HTERT RPE-1 (cell line): Measurements from ENCODE around the gene SPNS1.
"Not testable (repeated sequence)": the region's sequence is repeated elsewhere in the genome, so short reads cannot be mapped to it uniquely, and the experiment has no call there.

Experiments
- in situ Hi-C: fragments of 300-500 bp; cut with MboI; formaldehyde crosslinking; loops from 4 replicates; pipeline ENCODE4 v1.14.3; 2020; ENCODE audit warnings: low sequenced_read_pairs

SPNS1 gene

GRCh38 chr16:28958216-28958615 is 16.4 kb upstream of the SPNS1 start:
- in situ Hi-C loops, result no loop called here

GRCh38 chr16:28958836-28959235 is 15.7 kb upstream of the SPNS1 start:
- in situ Hi-C loops, result no loop called here

DNA sequence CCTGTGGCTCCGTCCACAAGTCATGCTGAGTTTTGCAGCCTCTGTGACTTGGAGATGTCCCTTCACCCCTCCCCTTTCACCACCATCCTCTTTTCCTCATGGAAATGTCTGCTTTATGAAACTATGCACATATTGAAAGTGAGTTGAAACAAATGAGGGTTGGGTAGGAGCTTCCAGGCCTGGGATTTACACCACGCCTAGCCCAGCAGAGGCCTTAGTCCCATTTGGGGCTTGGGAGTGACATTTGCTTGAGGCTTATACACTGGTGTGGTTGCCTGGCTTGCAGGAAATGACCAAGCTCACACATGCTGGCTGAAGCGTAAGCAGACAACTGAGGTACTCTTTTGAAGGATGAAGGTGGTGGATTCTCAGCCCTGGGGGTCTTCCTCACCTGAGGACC is 10.5 kb upstream of the SPNS1 start:
- in situ Hi-C loops, result no loop called here

DNA sequence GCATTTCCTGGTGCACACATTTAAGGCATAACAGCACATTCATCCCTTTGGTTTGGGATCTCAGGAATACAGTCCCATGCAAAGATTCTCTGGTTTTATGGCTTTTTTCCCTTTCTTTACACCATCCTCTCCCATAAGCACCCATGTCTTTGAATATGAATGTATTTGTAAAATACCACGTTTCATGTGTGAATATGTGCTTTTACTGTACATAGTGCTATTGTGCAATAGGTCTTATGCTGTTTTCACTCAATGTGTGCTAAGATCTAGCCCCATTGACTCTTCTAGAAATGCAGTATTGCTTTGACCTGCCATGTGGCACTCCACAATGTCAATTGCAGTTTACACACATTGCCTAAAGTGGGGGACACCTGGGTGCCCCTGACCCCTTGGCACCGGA is 10.1 kb upstream of the SPNS1 start:
- in situ Hi-C loops, result no loop called here

GRCh38 chr16:28967156-28967555 is 7.4 kb upstream of the SPNS1 start:
- in situ Hi-C loops, result no loop called here

GRCh38 chr16:28969696-28970095 is 4.9 kb upstream of the SPNS1 start:
- in situ Hi-C loops, result not testable (repeated sequence)

- in situ Hi-C loops, result no loop called here
These were observed 556 bp upstream of the SPNS1 start for GRCh38 chr16:28974007-28974436.

DNA sequence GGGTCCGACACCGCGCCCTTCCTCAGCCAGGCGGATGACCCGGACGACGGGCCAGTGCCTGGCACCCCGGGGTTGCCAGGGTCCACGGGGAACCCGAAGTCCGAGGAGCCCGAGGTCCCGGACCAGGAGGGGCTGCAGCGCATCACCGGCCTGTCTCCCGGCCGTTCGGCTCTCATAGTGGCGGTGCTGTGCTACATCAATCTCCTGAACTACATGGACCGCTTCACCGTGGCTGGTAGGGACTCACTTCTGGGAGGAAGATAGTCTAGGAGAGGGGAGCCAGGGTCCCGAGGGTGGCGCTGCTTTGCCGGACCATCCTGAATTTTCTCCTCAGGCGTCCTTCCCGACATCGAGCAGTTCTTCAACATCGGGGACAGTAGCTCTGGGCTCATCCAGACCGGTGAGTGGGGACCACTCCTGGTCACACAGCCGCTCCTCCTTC is 601 bp downstream of the SPNS1 start:
- in situ Hi-C loops, result no loop called here

GRCh38 chr16:28977703-28978662 is 3.4 kb downstream of the SPNS1 start:
- in situ Hi-C loops, result no loop called here

- in situ Hi-C loops, result not testable (repeated sequence)
These were observed 5.8 kb downstream of the SPNS1 start for GRCh38 chr16:28980330-28980729.

- in situ Hi-C loops, result no loop called here
These were observed 6.4 kb downstream of the SPNS1 start for GRCh38 chr16:28980929-28981328.

DNA sequence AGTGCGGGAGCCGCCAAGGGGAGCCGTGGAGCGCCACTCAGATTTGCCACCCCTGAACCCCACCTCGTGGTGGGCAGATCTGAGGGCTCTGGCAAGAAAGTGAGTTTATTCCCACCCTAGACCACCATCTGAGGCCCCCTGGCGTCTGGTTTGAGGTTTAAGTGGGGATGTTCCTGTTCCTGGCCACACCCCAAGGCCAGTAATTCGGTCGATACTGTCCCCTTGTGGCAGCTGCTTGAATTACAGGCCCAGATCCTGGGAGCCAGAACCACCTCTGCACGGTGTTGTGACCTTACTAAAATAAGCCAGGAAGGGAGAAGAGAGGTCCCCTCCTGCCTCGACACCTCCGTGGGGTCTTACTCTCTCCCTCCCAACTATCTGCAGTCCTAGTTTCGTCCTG is 6.9 kb downstream of the SPNS1 start:
- in situ Hi-C loops, result no loop called here

GRCh38 chr16:28982418-28982817 is 7.8 kb downstream of the SPNS1 start:
- in situ Hi-C loops, result no loop called here

GRCh38 chr16:28982949-28983348 is 8.4 kb downstream of the SPNS1 start:
- in situ Hi-C loops, result no loop called here

- in situ Hi-C loops, result no loop called here
These were observed 9.1 kb downstream of the SPNS1 start for GRCh38 chr16:28983644-28984043.

DNA sequence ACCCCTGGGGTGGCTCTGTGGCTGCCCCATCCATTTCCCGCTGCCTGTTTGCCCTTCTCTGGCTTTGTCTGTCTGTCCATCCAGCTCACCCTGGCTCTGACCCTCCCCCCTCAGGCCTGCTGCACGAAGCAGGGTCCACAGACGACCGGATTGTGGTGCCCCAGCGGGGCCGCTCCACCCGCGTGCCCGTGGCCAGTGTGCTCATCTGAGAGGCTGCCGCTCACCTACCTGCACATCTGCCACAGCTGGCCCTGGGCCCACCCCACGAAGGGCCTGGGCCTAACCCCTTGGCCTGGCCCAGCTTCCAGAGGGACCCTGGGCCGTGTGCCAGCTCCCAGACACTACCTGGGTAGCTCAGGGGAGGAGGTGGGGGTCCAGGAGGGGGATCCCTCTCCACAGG is 9.5 kb downstream of the SPNS1 start:
- in situ Hi-C loops, result no loop called here

DNA sequence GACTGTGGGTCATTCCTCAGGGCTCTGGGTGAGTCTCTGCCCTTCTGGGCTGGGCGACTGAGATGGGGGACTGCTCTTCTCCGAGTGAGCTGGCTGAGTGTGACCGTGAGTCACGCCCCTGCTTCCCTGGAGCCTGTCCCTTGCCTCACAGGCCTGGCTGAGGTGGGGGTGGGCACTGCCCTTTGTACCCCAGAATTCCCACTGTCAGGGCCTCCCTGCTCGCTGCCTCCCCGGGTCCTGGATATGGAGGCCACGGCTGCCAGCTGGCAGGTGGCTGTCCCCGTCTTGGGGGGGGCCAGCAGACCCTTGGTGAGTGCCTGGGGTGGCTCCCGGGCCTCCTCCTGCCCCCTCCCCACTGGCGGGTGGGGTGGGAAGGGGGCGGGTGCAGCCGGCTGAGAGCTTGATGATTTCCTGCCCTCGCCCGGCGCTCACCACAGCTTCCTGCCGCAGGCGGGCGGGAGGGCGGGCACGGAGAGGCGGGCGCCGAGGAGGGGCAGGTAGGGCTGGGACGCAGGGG is 10.1 kb downstream of the SPNS1 start, which contains the start of gene LAT:
LAT (plus strand) TSS at position 434 of the 517 bp plus-strand sequence. CDS start 366 bp downstream, outside the sequence.
- in situ Hi-C loops, result no loop called here

DNA sequence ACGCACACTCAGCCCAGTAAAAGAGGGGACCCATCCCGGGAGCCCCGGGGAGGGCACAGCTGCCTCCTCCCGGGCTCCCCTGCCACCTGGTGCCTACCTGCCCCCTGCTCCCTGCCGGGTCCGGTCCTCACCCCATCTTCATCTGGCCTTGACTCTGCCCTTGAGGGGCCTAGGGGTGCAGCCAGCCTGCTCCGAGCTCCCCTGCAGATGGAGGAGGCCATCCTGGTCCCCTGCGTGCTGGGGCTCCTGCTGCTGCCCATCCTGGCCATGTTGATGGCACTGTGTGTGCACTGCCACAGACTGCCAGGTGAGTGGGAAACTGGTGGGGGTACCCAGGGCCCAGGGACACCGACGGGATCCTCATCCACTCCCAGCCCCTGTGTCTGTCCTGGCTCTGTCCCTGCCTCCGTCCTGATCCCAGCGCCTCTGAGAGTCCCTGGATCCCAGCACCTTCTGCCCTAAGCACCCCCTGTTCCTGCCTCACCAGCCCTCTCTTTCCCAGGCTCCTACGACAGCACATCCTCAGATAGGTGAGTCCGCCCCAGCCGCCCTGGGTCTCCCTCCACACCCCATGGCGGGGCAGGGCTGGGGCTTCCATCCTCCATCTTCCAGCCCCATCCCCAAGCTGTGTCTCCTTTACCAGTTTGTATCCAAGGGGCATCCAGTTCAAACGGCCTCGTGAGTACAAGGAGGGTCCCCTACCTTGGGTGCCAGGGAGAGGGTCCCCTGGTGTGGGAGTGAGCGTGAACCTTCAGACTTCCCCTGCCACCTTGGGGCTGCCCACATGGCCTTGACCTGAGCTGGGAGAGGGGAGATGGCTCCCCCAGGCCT is 10.8 kb downstream of the SPNS1 start:
- in situ Hi-C loops, result no loop called here

GRCh38 chr16:28986046-28986445 is 11.5 kb downstream of the SPNS1 start:
- in situ Hi-C loops, result no loop called here

DNA sequence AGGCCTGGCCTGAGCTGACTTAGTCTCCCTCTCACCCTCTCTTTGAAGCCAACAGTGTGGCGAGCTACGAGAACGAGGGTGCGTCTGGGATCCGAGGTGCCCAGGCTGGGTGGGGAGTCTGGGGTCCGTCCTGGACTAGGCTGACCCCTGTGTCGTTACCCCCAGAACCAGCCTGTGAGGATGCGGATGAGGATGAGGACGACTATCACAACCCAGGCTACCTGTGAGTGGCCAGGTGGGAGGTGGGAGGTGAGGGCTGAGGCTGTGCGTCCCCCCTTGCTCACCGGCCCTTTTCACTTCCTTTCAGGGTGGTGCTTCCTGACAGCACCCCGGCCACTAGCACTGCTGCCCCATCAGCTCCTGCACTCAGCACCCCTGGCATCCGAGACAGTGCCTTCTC is 11.9 kb downstream of the SPNS1 start:
- in situ Hi-C loops, result no loop called here

DNA sequence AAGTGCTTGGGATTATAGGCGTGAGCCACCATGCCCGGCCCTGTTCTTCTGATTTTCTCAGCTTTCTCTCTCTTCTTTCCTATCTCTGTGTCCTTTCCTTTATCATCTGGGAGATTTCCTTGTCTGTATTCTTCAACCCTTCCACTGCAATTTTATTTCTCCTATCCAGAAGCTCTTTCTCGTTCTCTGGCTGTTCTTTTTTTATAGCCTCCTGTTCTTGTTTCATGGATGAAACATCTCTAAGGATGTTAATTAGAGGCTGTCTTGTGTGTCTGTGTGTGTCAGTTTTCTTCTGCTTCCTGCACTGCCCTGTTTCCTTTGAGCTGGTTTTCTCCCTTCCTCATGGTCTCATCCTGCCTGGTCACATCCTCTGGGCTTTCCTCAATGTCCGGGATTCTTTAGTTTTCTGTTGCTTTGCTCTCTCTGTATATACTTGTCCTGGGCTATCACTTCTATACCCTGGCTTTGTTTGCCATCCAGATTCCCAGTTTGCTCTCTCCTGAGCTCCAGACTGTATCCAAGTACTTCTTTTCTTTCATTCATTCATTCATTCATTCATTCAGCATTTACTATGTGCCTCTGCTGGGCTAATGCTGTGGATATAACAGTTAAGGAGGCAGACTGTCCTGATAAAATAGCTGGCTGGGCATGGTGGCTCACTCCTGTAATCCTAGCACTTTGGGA is 12.7 kb downstream of the SPNS1 start:
- in situ Hi-C loops, result no loop called here
